ENCODE results near the gene TICRR. TPM values are rescaled to one million over a fixed set of nuclear protein-coding genes. Genes with fewer than 3 reads are reported as not detected.

TICRR gene
- total RNA-seq, 2 donors from 2014 or later = 18.5 to 23.4 TPM

DNA sequence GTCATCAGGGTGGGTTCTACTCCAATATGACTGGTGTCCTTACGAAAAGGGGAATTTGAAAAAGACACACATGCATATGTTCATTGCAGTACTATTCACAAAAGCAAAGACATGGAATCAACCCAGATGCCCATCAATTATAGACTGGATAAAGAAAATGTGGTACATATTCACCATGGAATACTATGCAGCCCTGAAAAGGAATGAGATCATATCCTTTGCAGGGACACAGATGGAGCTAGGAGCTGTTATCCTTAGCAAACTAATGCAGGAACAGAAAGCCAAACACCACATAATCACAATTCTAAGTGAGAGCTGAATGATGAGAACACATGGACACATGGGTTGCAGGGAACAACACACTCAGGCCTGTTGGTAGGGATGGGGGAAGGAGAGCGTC is 24.8 kb upstream of the TICRR start:
- DNase-seq = no peak
- H3K4me3 Mint-ChIP-seq = no peak overlapping the region
- ATAC-seq (replicated peaks in 1 of 2) = no peak
- no peaks in the 10 kb centered on the region for H3K9me3 Mint-ChIP-seq
- peaks cover 14% of the 10 kb centered on the region for H3K4me1 Mint-ChIP-seq (ENCODE audit: low read depth)
- no peak overlapping the region for H3K27ac Mint-ChIP-seq
- peaks cover 21% of the 10 kb centered on the region for H3K27me3 Mint-ChIP-seq (ENCODE audit: low read depth)
- H3K36me3 Mint-ChIP-seq (ENCODE audit: insufficient read depth in 2 of 2) = no peaks in the 10 kb centered on the region

DNA sequence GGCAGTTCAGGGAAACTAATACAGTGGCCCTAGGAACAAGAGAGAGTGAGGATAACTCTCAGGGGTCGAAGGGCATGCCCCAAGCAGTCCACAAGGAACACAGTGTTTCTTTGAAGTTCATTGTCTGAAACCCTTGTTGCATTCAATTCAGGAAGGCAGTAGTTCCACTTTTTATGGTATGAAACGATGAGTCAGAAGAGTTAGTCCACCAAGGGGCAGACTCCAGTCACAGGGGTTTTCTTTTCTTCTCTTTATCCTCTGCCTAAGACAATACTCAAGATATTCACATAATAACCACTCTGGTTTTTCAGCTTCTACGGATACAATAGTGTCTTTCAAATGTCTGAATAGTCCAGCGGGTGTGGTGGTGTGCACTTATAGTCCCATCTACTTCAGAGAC is 23.7 kb upstream of the TICRR start:
- H3K36me3 Mint-ChIP-seq (ENCODE audit: insufficient read depth in 2 of 2) = no peaks in the 10 kb centered on the region
- no peaks in the 10 kb centered on the region for H3K9me3 Mint-ChIP-seq
- peak; percentile 57 to 69 for ATAC-seq (replicated peaks in 1 of 2)
- H3K4me3 Mint-ChIP-seq = no peak overlapping the region
- H3K27me3 Mint-ChIP-seq (ENCODE audit: low read depth) = peaks cover 17% of the 10 kb centered on the region
- H3K27ac Mint-ChIP-seq = no peak overlapping the region
- no peak for DNase-seq
- peaks cover 14% of the 10 kb centered on the region for H3K4me1 Mint-ChIP-seq (ENCODE audit: low read depth)

DNA sequence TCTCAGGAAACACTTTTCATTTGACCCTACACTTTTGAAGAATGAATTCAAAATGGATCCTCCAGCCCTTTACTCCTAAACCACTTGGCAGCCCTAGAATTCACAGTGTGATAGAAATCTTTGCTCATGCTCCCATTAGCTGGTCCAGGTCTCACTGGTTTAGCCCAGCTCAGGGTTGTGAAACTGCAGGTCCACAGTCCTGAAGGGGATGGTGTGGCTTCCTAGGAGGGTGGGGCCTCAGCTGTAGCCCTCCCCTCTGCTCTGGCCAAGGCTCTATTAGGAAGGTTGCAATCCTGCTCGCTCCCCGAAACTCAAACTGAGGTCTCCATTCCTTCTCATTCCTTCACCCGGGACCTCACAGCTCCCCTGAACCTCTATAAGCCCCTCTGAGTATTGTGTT is 21.6 kb upstream of the TICRR start:
- Mint-ChIP-seq H3K4me1 (ENCODE audit: low read depth) (peaks cover 14% of the 10 kb centered on the region), H3K9me3 (no peaks in the 10 kb centered on the region), H3K36me3 (ENCODE audit: insufficient read depth in 2 of 2) (no peaks in the 10 kb centered on the region), H3K27ac (no peak overlapping the region), H3K27me3 (ENCODE audit: low read depth) (peaks cover 12% of the 10 kb centered on the region), H3K4me3 (no peak overlapping the region)
- DNase-seq (no peak), ATAC-seq (replicated peaks in 1 of 2) (no peak)

GRCh38 chr15:89554247-89554646 is 21.0 kb upstream of the TICRR start:
- peaks cover 14% of the 10 kb centered on the region for H3K4me1 Mint-ChIP-seq (ENCODE audit: low read depth)
- no peak for DNase-seq
- ATAC-seq (replicated peaks in 1 of 2) = no peak
- no peak overlapping the region for H3K4me3 Mint-ChIP-seq
- peaks cover 13% of the 10 kb centered on the region for H3K27me3 Mint-ChIP-seq (ENCODE audit: low read depth)
- no peaks in the 10 kb centered on the region for H3K36me3 Mint-ChIP-seq (ENCODE audit: insufficient read depth in 2 of 2)
- no peak overlapping the region for H3K27ac Mint-ChIP-seq
- H3K9me3 Mint-ChIP-seq = no peaks in the 10 kb centered on the region

GRCh38 chr15:89555768-89556167 is 19.5 kb upstream of the TICRR start:
- DNase-seq (no peak), ATAC-seq (replicated peaks in 1 of 2) (no peak)
- Mint-ChIP-seq H3K27ac (no peak overlapping the region), H3K36me3 (ENCODE audit: insufficient read depth in 2 of 2) (no peaks in the 10 kb centered on the region), H3K9me3 (no peaks in the 10 kb centered on the region), H3K4me3 (no peak overlapping the region), H3K27me3 (ENCODE audit: low read depth) (peaks cover 10% of the 10 kb centered on the region), H3K4me1 (ENCODE audit: low read depth) (peaks cover 14% of the 10 kb centered on the region)

- Mint-ChIP-seq H3K36me3 (ENCODE audit: insufficient read depth in 2 of 2) (no peaks in the 10 kb centered on the region), H3K4me1 (ENCODE audit: low read depth) (peaks cover 5% of the 10 kb centered on the region), H3K27ac (no peak overlapping the region), H3K4me3 (no peak overlapping the region), H3K27me3 (ENCODE audit: low read depth) (peaks cover 11% of the 10 kb centered on the region), H3K9me3 (no peaks in the 10 kb centered on the region)
- DNase-seq = peak; percentile 31 to 43
- no peak for ATAC-seq (replicated peaks in 1 of 2)
Observed at GRCh38 chr15:89556413-89557262, 18.6 kb upstream of the TICRR start.

DNA sequence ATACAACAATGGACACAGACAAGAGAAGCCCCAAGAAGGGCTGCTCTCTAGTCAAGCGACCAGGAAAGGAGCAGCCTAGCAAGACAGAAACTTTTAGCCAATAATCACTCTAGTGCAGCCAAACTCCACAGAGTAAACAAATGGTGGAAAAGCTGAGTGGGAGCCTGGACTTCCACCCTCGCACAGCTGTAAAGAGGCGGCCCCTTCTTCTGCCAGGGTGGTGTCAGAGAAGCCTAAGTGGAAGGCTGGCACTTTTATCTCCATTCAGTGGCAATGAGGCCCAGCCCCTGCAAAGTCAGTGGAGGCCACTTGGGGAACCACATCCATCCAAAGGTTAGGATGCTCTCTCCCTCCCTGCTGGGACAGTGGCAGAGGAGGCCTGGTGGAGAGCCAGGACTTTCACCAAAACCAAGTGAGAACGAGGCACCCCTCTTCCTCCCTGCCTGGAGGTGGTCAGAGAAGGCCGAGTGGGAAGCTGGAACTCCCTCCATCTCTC is 15.5 kb upstream of the TICRR start:
- Mint-ChIP-seq H3K36me3 (ENCODE audit: insufficient read depth in 2 of 2) (no peaks in the 10 kb centered on the region), H3K4me1 (ENCODE audit: low read depth) (no peaks in the 10 kb centered on the region), H3K27me3 (ENCODE audit: low read depth) (peaks cover 11% of the 10 kb centered on the region)

GRCh38 chr15:89566181-89566580 is 9.1 kb upstream of the TICRR start:
- H3K27me3 Mint-ChIP-seq (ENCODE audit: low read depth) = peaks cover 15% of the 10 kb centered on the region
- no peaks in the 10 kb centered on the region for H3K9me3 Mint-ChIP-seq
- H3K27ac Mint-ChIP-seq = no peak overlapping the region
- no peaks in the 10 kb centered on the region for H3K4me1 Mint-ChIP-seq (ENCODE audit: low read depth)
- no peak for ATAC-seq (replicated peaks in 1 of 2)
- no peak for DNase-seq
- H3K36me3 Mint-ChIP-seq (ENCODE audit: insufficient read depth in 2 of 2) = no peaks in the 10 kb centered on the region
- no peak overlapping the region for H3K4me3 Mint-ChIP-seq

More for the DNA sequence above, 15.5 kb upstream of the TICRR start:
- no peak overlapping the region for H3K4me3 Mint-ChIP-seq
- no peaks in the 10 kb centered on the region for H3K9me3 Mint-ChIP-seq
- ATAC-seq (replicated peaks in 1 of 2) (no peak), DNase-seq (no peak)
- H3K27ac Mint-ChIP-seq = no peak overlapping the region

DNA sequence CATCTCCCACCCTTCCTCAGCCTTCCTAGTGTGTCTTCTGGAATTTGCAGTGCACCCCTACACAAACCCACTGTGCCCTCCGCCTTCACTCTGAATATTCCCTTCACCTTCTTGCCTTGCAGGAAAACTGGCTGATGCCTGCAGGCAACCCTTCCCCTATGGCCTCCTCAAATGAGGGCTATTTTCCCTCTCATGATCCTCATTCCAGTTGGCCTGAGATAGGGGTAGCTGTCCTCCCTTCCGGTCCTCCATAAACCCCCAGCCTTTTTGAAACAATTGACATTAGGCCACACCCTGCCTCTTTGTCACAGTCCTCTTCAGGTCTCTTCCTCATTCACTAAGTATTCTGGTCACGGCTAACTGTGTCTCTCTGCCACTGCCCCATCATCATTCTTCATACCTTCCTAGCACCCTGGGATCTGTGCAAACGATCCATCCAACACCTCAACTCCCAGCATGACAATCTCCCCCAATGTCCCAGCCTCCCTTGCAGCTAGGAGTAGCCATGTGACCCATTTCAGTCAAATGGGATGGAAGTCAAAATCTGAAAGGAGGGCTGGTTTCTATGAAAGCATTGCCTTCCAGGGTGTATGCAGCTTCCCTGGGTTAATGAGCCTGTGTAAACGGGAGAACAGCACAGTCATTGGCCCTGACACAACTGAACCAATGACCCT is 8.5 kb upstream of the TICRR start:
- DNase-seq = no peak
- Mint-ChIP-seq H3K9me3 (no peaks in the 10 kb centered on the region), H3K27ac (no peak overlapping the region), H3K4me3 (no peak overlapping the region), H3K4me1 (ENCODE audit: low read depth) (no peaks in the 10 kb centered on the region), H3K36me3 (ENCODE audit: insufficient read depth in 2 of 2) (no peaks in the 10 kb centered on the region), H3K27me3 (ENCODE audit: low read depth) (peaks cover 18% of the 10 kb centered on the region)
- no peak for ATAC-seq (replicated peaks in 1 of 2)

- Mint-ChIP-seq H3K4me3 (no peak overlapping the region), H3K4me1 (ENCODE audit: low read depth) (no peaks in the 10 kb centered on the region), H3K36me3 (ENCODE audit: insufficient read depth in 2 of 2) (no peaks in the 10 kb centered on the region), H3K9me3 (no peaks in the 10 kb centered on the region), H3K27ac (no peak overlapping the region), H3K27me3 (ENCODE audit: low read depth) (peaks cover 25% of the 10 kb centered on the region)
- no peak for ATAC-seq (replicated peaks in 1 of 2)
- DNase-seq = no peak
Observed at GRCh38 chr15:89569090-89569745, 6.1 kb upstream of the TICRR start.

DNA sequence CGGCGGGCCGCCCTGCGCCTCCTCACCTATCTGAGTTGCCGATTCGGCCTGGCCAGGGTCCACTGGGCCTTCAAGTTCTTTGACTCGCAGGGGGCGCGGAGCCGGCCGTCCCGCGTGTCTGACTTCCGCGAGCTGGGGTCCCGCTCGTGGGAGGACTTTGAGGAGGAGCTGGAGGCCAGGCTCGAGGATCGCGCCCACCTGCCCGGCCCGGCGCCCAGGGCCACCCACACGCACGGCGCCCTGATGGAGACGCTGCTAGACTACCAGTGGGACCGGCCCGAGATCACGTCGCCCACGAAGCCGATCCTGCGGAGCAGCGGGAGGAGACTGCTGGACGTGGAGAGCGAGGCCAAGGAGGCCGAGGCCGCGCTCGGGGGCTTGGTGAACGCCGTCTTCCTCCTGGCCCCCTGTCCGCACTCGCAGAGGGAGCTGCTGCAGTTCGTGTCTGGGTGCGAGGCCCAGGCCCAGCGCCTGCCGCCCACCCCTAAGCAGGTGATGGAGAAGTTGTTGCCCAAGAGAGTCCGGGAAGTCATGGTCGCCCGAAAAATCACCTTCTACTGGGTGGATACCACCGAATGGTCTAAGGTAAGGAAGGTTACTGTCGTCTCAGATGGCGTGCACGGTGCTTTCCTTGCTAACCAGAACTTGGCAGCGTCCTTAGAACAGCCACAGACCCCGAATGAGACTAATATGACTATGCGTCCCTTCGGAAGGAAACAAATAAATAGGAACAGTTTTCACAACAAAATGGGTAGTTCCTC is 567 bp downstream of the TICRR start:
- ATAC-seq (replicated peaks in 1 of 2) (peak; percentile 36 to 38), DNase-seq (peak; percentile 33 to 37)
- peaks cover 8 to 25% of the 10 kb centered on the region in 2 donors for H3K36me3 Mint-ChIP-seq (ENCODE audit: insufficient read depth in 2 of 2)
- H3K4me1 Mint-ChIP-seq (ENCODE audit: low read depth) = peaks cover 41% of the 10 kb centered on the region
- peak overlapping the region; percentile 79 to 94 for H3K4me3 Mint-ChIP-seq
- H3K27ac Mint-ChIP-seq = peak overlapping the region; percentile 2
- H3K9me3 Mint-ChIP-seq = no peaks in the 10 kb centered on the region
- peaks cover 10% of the 10 kb centered on the region for H3K27me3 Mint-ChIP-seq (ENCODE audit: low read depth)

DNA sequence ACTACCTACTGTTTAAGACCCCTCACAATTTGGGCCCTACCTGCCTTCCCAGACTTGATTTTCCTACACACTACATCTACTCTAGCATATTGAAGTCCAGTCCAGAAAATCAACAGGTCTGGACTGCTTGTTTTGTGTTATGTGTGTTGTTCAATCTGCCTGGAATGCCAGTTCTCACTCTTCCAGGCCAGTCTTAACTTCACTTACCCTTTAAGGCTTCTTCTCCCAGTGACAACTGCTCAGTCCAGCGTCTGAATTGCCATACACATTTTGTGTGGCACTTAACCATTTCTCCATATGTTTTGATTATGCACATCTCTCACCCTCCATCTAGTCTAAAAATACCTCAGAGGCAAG is 1.1 kb downstream of the TICRR start:
- Mint-ChIP-seq H3K4me3 (peak overlapping the region; percentile 79 to 94), H3K27ac (peak overlapping the region; percentile 2), H3K36me3 (ENCODE audit: insufficient read depth in 2 of 2) (peaks cover 8 to 27% of the 10 kb centered on the region in 2 donors), H3K4me1 (ENCODE audit: low read depth) (peaks cover 42% of the 10 kb centered on the region), H3K9me3 (no peaks in the 10 kb centered on the region), H3K27me3 (ENCODE audit: low read depth) (peaks cover 10% of the 10 kb centered on the region)
- no peak for ATAC-seq (replicated peaks in 1 of 2)
- DNase-seq = no peak

DNA sequence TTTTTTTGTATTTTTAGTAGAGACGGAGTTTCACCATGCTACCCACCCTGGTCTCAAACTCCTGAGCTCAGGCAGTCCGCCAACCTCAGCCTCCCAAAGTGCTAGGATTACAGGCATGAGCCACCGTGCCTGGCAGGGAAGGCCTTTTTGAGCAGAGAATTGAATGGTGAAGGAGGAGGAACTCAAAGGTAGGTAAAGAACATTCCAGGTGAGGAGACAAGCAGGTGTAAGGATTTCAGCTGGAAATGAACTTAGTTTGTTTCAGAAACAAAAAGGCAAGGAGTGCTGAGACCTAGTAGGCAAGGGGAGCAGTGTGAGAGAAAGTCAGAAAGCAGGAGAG is 2.5 kb downstream of the TICRR start:
- H3K27ac Mint-ChIP-seq = no peak overlapping the region
- H3K4me1 Mint-ChIP-seq (ENCODE audit: low read depth) = peaks cover 46% of the 10 kb centered on the region
- H3K36me3 Mint-ChIP-seq (ENCODE audit: insufficient read depth in 2 of 2) = peaks cover 10 to 31% of the 10 kb centered on the region in 2 donors
- no peak for DNase-seq
- H3K27me3 Mint-ChIP-seq (ENCODE audit: low read depth) = no peaks in the 10 kb centered on the region
- ATAC-seq (replicated peaks in 1 of 2) = no peak
- peak overlapping the region; percentile 73 to 85 for H3K4me3 Mint-ChIP-seq
- no peaks in the 10 kb centered on the region for H3K9me3 Mint-ChIP-seq
